Body of pancreas (tissue), 4 donors: ENCODE measurements around the gene PDE4D.

Experiments
- CTCF ChIP-seq, 7 experiments: fragments of 450-650 bp in 4 of 7; fragments of 200-600 bp in 3 of 7; sonication (generic) in 3 of 7; IDR thresholded peaks; one replicate each; pipeline ENCODE4 v1.5.1; 2016 to 2019; ENCODE audit warnings: antibody characterized with exemption in 7 of 7
- POLR2A ChIP-seq, 3 donors: fragments of 450-650 bp; IDR thresholded peaks; one replicate each; pipeline ENCODE4 v1.6.1; 2016; ENCODE audit warnings: antibody characterized with exemption in 3 of 3, mild to moderate bottlenecking in 2 of 3

- TF ChIP-seq CTCF (IDR thresholded peaks at IDR 0.05) (no peak), POLR2A (IDR thresholded peaks at IDR 0.05) (no peak)
Observed at GRCh38 chr5:59516161-59516560, 377.4 kb downstream of the PDE4D start.
